ENCODE measurements around the gene FLT3LG. TPM values are rescaled to one million over a fixed set of nuclear protein-coding genes. Genes with fewer than 3 reads are reported as not detected.

FLT3LG gene
- total RNA-seq, 2 experiments from 2014 or later: 57.7 to 61.2 TPM

GRCh38 chr19:49475191-49475917, 1.3 kb downstream of the FLT3LG start:
- Mint-ChIP-seq H3K27me3 (no peaks in the 10 kb centered on the region), H3K27ac (peak overlapping the region; percentile 92), H3K36me3 (ENCODE audit: low read depth) (peaks cover 20% of the 10 kb centered on the region), H3K4me3 (peak overlapping the region; percentile 89), H3K9me3 (no peaks in the 10 kb centered on the region), H3K4me1 (ENCODE audit: low read depth) (peaks cover 36% of the 10 kb centered on the region)
- TF ChIP-seq, protein P1, sequence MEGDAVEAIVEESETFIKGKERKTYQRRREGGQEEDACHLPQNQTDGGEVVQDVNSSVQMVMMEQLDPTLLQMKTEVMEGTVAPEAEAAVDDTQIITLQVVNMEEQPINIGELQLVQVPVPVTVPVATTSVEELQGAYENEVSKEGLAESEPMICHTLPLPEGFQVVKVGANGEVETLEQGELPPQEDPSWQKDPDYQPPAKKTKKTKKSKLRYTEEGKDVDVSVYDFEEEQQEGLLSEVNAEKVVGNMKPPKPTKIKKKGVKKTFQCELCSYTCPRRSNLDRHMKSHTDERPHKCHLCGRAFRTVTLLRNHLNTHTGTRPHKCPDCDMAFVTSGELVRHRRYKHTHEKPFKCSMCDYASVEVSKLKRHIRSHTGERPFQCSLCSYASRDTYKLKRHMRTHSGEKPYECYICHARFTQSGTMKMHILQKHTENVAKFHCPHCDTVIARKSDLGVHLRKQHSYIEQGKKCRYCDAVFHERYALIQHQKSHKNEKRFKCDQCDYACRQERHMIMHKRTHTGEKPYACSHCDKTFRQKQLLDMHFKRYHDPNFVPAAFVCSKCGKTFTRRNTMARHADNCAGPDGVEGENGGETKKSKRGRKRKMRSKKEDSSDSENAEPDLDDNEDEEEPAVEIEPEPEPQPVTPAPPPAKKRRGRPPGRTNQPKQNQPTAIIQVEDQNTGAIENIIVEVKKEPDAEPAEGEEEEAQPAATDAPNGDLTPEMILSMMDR (IDR thresholded peaks at IDR 0.05): no peak
- ATAC-seq (peak; percentile 2), DNase-seq (peak; percentile 47)
- intact Hi-C loops (cut with micrococcal nuclease): no loop called here
- POLR2A ChIA-PET: interaction anchor here (0.6 to 5.3 kb wide), 9 partner anchors 10 to 139 kb away, joined by 3 to 76 read pairs (median 3); partner anchors contain the start of genes RPL13A and RPS11
- CTCF ChIA-PET: interaction anchor here (0.7 to 2.9 kb wide), 14 partner anchors 9 to 144 kb away, joined by 3 to 19 read pairs (median 4); partner anchors contain the start of genes ALDH16A1, PIH1D1, RPL13A and RPS11

- H3K9me3 Mint-ChIP-seq: no peaks in the 10 kb centered on the region
- H3K4me3 Mint-ChIP-seq: peak overlapping the region; percentile 89
- H3K4me1 Mint-ChIP-seq (ENCODE audit: low read depth): peaks cover 30% of the 10 kb centered on the region
- ChIA-PET POLR2A (interaction anchor here (0.5 to 5.3 kb wide), 7 partner anchors 11 to 79 kb away, joined by 3 to 76 read pairs (median 5); partner anchors contain the start of genes RPL13A and RPS11), CTCF (interaction anchor here (0.6 to 2.9 kb wide), 19 partner anchors 9 to 209 kb away, joined by 3 to 19 read pairs (median 4); partner anchors contain the start of genes ALDH16A1, PIH1D1 and RPL13A)
- H3K27ac Mint-ChIP-seq: peak overlapping the region; percentile 92
- ATAC-seq (peak; percentile 75), DNase-seq (peak; percentile 91)
- peaks cover 23% of the 10 kb centered on the region for H3K36me3 Mint-ChIP-seq (ENCODE audit: low read depth)
- no peaks in the 10 kb centered on the region for H3K27me3 Mint-ChIP-seq
- TF ChIP-seq, protein P1 (IDR thresholded peaks at IDR 0.05): peak; percentile 88
- intact Hi-C loops (cut with micrococcal nuclease): no loop called here
Observed at GRCh38 chr19:49475995-49476880, 2.2 kb downstream of the FLT3LG start.

DNA sequence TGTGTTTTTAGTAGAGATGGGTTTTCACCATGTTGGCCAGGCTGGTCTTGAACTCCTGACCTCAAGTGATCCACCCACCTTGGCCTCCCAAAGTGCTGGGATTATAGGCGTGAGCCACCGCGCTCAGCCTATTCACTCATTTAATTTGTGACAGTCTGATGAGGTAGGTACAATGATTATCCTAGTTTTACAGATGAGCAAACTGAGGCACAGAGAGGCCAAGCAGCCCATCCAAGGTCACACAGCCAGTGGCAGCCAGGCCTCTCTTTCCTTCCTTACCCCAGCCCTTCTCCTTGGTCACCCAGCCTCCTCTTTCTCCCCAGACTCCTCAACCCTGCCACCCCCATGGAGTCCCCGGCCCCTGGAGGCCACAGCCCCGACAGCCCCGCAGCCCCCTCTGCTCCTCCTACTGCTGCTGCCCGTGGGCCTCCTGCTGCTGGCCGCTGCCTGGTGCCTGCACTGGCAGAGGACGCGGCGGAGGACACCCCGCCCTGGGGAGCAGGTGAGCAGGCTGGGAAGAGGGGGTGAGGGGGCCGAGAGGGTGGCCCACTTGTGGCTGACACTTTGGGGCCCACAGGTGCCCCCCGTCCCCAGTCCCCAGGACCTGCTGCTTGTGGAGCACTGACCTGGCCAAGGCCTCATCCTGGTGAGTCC, 6.1 kb downstream of the FLT3LG start:
- H3K4me3 Mint-ChIP-seq: no peak overlapping the region
- CTCF ChIA-PET: no interaction called here
- H3K27ac Mint-ChIP-seq: no peak overlapping the region
- ATAC-seq: no peak
- no peaks in the 10 kb centered on the region for H3K9me3 Mint-ChIP-seq
- peaks cover 19% of the 10 kb centered on the region for H3K4me1 Mint-ChIP-seq (ENCODE audit: low read depth)
- H3K36me3 Mint-ChIP-seq (ENCODE audit: low read depth): peaks cover 36% of the 10 kb centered on the region
- TF ChIP-seq, protein P1 (IDR thresholded peaks at IDR 0.05): no peak
- no peaks in the 10 kb centered on the region for H3K27me3 Mint-ChIP-seq
- POLR2A ChIA-PET: interaction anchor here (1.2 to 5.3 kb wide), 4 partner anchors 9 to 13 kb away, joined by 5 to 76 read pairs (median 11); partner anchors contain the start of gene RPL13A
- intact Hi-C loops (cut with micrococcal nuclease): no loop called here
- no peak for DNase-seq

DNA sequence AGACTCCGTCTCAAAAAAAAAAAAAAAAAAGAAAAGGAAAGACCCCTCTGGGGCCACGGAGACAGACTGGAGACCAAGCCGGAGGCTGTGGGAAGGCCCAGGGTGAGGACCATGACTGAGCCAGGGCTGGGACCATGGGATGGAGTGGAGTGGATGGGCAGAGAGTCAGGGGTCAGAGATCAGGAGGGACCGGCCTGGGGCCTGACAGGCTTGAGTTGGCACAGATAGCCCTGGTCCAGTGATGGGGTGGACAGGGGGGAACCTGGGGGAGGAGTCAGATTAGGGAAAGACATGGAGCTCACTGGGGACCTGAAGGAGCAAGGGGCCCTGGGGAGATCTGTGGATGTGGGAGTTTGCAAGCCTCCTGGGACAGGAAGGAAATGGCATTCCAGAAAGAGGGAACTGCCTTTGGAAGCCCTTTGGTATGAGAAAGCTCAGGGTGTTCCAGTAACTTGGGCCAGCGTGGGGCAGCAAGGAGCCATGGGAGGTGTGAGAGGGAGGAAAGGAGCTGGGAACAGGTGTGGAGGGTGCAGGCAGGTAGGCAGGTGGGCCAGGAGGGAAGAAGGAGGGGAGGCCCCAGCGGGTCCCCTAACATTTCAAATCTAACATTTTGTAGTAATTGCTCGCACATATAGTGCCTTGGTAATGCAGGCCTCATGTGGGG, 7.1 kb downstream of the FLT3LG start:
- POLR2A ChIA-PET: interaction anchor here (1.2 to 1.6 kb wide), 3 partner anchors 8 to 13 kb away, joined by 3 to 6 read pairs (median 5); no protein-coding TSS in a partner anchor
- DNase-seq: no peak
- TF ChIP-seq, protein P1 (IDR thresholded peaks at IDR 0.05): no peak
- peaks cover 19% of the 10 kb centered on the region for H3K4me1 Mint-ChIP-seq (ENCODE audit: low read depth)
- H3K36me3 Mint-ChIP-seq (ENCODE audit: low read depth): peaks cover 37% of the 10 kb centered on the region
- H3K4me3 Mint-ChIP-seq: no peak overlapping the region
- intact Hi-C loops (cut with micrococcal nuclease): no loop called here
- peak overlapping the region; percentile 21 for H3K27ac Mint-ChIP-seq
- H3K9me3 Mint-ChIP-seq: no peaks in the 10 kb centered on the region
- H3K27me3 Mint-ChIP-seq: no peaks in the 10 kb centered on the region
- CTCF ChIA-PET: no interaction called here
- ATAC-seq: no peak

All from activated CD8-positive, alpha-beta T cell treated with anti-CD3 and anti-CD28 coated beads for 36 hours (primary cell).